RWPE2 (cell line): ENCODE measurements around the gene BABAM2.
A peak's percentile ranks its signal among the peaks of the same experiment; 100 is the strongest.

ENCODE experiments used
- ATAC-seq: fragments of 200-7000 bp; cut with Tn5 transposase; 3 replicates; pipeline ENCODE4 v1.9.1; 2021; ENCODE audit warnings: low read depth
- DNase-seq: peaks from one replicate; pipeline ENCODE4 v3.0.0-alpha.2; 2020; ENCODE audit warnings: low spot score
- H3K27ac ChIP-seq: fragments of 450-650 bp; 2 replicates; pipeline ENCODE4 v1.5.1; 2017; ENCODE audit warnings: mild to moderate bottlenecking; ENCODE audit not compliant: poor library complexity, severe bottlenecking
- H3K27me3 ChIP-seq: fragments of 250-450 bp; sonication (Bioruptor Pico); 2 replicates; pipeline ENCODE4 v1.5.1; 2021; ENCODE audit warnings: mild to moderate bottlenecking, moderate library complexity; ENCODE audit not compliant: insufficient read depth, poor library complexity, severe bottlenecking
- H3K36me3 ChIP-seq: fragments of 250-450 bp; sonication (Bioruptor Pico); 2 replicates; pipeline ENCODE4 v1.5.1; 2020; ENCODE audit warnings: low read depth, mild to moderate bottlenecking, moderate library complexity
- H3K4me1 ChIP-seq: fragments of 250-450 bp; sonication (Bioruptor Pico); 2 replicates; pipeline ENCODE4 v1.5.1; 2021; ENCODE audit warnings: mild to moderate bottlenecking, moderate library complexity; ENCODE audit not compliant: insufficient read depth, poor library complexity, severe bottlenecking
- H3K4me3 ChIP-seq: fragments of 250-450 bp; sonication (Bioruptor Pico); 2 replicates; pipeline ENCODE4 v1.5.1; 2021; ENCODE audit warnings: mild to moderate bottlenecking, moderate library complexity; ENCODE audit not compliant: severe bottlenecking
- H3K9me3 ChIP-seq: fragments of 250-450 bp; sonication (Bioruptor Pico); 2 replicates; pipeline ENCODE4 v1.5.1; 2021; ENCODE audit warnings: mild to moderate bottlenecking, moderate library complexity; ENCODE audit not compliant: severe bottlenecking
- TF ChIP-seq, protein P1 (sequence below): fragments of 450-650 bp; IDR thresholded peaks from one replicate; pipeline ENCODE4 v1.5.1; 2017; ENCODE audit warnings: mild to moderate bottlenecking, moderate library complexity; ENCODE audit not compliant: poor library complexity, severe bottlenecking

BABAM2 gene

GRCh38 chr2:28136556-28136955, 246.0 kb downstream of the BABAM2 start:
- Histone ChIP-seq H3K4me1 (peaks cover 3% of the 10 kb centered on the region), H3K9me3 (no peaks in the 10 kb centered on the region), H3K27ac (no peak overlapping the region), H3K4me3 (no peak overlapping the region), H3K27me3 (no peaks in the 10 kb centered on the region), H3K36me3 (no peaks in the 10 kb centered on the region)
- ATAC-seq (no peak), DNase-seq (no peak)
- TF ChIP-seq, protein P1, sequence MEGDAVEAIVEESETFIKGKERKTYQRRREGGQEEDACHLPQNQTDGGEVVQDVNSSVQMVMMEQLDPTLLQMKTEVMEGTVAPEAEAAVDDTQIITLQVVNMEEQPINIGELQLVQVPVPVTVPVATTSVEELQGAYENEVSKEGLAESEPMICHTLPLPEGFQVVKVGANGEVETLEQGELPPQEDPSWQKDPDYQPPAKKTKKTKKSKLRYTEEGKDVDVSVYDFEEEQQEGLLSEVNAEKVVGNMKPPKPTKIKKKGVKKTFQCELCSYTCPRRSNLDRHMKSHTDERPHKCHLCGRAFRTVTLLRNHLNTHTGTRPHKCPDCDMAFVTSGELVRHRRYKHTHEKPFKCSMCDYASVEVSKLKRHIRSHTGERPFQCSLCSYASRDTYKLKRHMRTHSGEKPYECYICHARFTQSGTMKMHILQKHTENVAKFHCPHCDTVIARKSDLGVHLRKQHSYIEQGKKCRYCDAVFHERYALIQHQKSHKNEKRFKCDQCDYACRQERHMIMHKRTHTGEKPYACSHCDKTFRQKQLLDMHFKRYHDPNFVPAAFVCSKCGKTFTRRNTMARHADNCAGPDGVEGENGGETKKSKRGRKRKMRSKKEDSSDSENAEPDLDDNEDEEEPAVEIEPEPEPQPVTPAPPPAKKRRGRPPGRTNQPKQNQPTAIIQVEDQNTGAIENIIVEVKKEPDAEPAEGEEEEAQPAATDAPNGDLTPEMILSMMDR: no peak

DNA sequence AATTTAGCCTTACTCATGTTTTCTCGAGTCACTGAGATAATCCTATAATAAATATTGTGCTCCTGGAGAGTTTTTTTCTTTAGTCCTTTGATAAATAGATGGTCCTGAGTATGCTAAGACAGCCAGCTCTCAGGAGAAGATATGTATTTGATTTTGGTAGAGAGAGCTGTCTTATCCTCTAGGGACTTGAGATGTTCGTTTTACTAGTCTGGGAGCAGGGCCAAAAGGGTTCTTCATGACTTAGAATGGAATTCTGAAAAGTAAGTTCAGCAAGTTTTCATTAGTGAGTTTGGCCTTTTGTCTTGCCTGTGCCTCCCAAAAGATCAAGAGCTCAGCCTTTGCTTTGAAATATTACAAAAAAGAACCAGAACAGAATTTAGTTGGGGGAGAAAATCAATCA, 246.7 kb downstream of the BABAM2 start:
- no peaks in the 10 kb centered on the region for H3K27me3 ChIP-seq
- H3K4me1 ChIP-seq: peaks cover 4% of the 10 kb centered on the region
- H3K9me3 ChIP-seq: no peaks in the 10 kb centered on the region
- DNase-seq (no peak), ATAC-seq (peak; percentile 51; the same call in 1 of the 3 replicates)
- H3K4me3 ChIP-seq: no peak overlapping the region
- no peaks in the 10 kb centered on the region for H3K36me3 ChIP-seq
- TF ChIP-seq, protein P1: no peak
- H3K27ac ChIP-seq: no peak overlapping the region

DNA sequence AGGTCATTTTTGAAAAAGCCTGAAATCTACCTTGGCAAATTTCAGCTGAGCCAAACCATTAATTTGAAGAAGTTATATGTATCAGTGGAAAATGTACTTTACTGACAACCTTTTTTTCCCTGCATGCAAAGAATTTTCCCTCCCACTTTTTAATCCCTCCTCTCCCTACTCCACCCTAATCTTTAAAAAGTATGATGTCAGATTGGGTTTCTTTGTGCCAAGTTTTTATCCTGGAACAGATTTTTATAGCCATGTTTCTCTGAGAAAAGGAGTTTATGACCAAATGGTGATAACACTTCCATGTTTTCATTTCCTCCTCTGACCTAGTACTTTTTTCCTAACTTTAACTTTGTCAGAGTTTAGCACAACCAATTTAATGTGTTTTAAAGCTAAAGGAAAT, 251.9 kb downstream of the BABAM2 start:
- Histone ChIP-seq H3K9me3 (no peaks in the 10 kb centered on the region), H3K27ac (peak overlapping the region; percentile 19), H3K27me3 (no peaks in the 10 kb centered on the region), H3K36me3 (no peaks in the 10 kb centered on the region), H3K4me3 (no peak overlapping the region), H3K4me1 (peaks cover 8% of the 10 kb centered on the region)
- ATAC-seq (no peak), DNase-seq (no peak)
- TF ChIP-seq, protein P1: no peak

DNA sequence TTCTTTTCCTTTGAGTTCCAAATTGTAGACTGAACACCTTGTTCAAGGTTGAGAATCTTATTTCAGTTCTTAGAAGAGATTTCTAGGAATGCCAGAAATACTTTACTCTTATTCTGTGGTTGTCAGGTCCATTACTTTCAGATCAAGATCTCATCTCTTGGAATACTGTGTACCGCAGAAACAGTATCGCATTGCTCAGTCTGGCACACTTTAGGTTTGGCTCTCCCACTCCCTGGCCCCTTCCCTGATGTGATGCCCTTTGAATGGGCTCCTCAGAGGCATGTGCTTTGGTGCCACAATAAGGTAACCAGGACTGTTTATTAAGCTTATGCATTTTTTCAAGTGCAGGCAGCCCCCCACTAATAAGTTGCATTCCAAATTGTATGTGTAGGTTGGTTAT, 257.5 kb downstream of the BABAM2 start:
- no peak for ATAC-seq
- TF ChIP-seq, protein P1: no peak
- Histone ChIP-seq H3K27me3 (no peaks in the 10 kb centered on the region), H3K4me3 (no peak overlapping the region), H3K27ac (no peak overlapping the region), H3K9me3 (no peaks in the 10 kb centered on the region), H3K4me1 (peaks cover 2% of the 10 kb centered on the region), H3K36me3 (no peaks in the 10 kb centered on the region)
- no peak for DNase-seq

GRCh38 chr2:28148566-28148965, 258.0 kb downstream of the BABAM2 start:
- DNase-seq (no peak), ATAC-seq (no peak)
- H3K27ac ChIP-seq: no peak overlapping the region
- peaks cover 5% of the 10 kb centered on the region for H3K4me1 ChIP-seq
- H3K9me3 ChIP-seq: no peaks in the 10 kb centered on the region
- H3K4me3 ChIP-seq: no peak overlapping the region
- TF ChIP-seq, protein P1: no peak
- no peaks in the 10 kb centered on the region for H3K36me3 ChIP-seq
- no peaks in the 10 kb centered on the region for H3K27me3 ChIP-seq
